GM18507 (cell line): ENCODE results near the gene CKS1B.
A peak's percentile ranks its signal among the peaks of the same experiment; 100 is the strongest.

Experiments used
- DNase-seq: peaks from one replicate; pipeline ENCODE4 v3.0.0; 2011; ENCODE audit warnings: low read depth; ENCODE audit not compliant: insufficient read length; ENCODE audit errors: extremely low spot score
- FAIRE-seq: peaks from 2 replicates; lab custom pipeline; 2011; peaks lifted over from hg19 to GRCh38; lab: Jason Lieb, UNC

CKS1B gene

GRCh38 chr1:154999571-155000410, 25.3 kb downstream of the CKS1B start:
- FAIRE-seq = no peak
- DNase-seq = no peak

DNA sequence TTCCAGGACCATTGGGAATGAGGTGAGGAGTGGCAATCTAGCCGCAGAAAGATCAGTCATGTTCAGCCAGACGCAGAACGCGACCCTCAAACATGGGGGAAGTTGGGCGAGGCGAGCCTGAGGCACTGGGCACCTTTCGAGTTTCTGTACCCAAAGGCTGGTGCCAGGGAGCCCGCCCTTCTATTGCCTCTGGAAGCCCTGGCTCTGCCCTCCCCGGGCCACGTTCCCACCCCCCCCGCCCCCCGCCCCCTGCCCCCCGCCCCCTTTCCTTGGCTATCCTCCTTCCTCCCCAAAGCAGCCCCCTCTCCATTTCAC, 25.9 kb downstream of the CKS1B start:
- no peak for FAIRE-seq
- no peak for DNase-seq

- DNase-seq = no peak
- peak; percentile 83 for FAIRE-seq
These were observed 26.4 kb downstream of the CKS1B start for GRCh38 chr1:155000726-155001424.

DNA sequence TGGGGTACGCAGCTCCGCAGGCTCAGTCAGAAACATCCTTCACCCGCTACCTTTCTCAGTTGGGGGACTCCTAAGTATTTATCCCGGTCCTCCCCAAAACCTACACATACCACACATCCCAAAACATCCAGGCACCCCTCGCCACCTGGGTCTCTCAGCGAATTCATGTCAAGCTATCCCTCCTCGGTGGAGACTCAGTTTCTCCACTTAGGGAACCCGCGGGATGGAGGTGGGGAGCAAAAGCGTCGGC, 26.9 kb downstream of the CKS1B start:
- DNase-seq (no peak), FAIRE-seq (no peak)

DNA sequence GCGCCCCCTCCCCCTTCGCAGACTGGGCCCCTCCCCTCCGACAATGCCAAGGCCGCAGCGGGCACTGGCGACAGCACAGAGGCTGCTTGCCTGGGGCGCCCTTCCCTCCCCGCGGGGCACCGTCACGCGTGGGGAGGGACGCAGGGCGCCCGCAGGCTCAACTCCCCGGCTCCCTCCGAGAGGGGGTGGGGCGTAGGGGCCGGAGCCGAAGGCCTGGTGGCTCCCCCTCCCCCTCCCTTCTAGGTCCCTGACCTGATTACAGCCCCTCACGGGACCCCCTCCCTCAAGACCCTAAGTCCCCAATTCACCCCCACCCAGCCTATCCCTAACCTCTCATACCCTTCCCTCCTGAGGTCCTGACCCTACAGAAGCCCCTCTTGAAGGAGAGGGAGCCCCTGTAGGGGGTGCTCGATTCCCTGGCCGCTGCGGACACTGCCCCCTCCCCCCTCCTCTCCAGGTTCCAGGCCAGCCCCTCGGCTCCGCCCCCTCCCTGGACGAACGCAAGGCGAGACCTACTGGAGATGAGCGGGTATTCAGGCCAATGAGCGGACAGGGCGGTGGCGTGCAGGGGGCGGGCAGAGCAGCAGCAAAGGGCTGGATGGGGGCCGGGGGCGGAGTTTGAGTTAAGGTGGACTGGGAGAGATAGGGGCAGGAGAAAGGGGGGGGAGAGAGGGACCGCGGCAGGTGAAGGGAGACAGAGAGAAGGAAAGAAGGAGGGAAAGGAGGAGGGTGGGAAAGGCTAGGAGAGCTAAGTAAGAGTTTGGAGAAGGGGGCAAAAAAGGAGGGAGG, 27.4 kb downstream of the CKS1B start:
- FAIRE-seq = peak; percentile 98
- DNase-seq = peak; percentile 93

DNA sequence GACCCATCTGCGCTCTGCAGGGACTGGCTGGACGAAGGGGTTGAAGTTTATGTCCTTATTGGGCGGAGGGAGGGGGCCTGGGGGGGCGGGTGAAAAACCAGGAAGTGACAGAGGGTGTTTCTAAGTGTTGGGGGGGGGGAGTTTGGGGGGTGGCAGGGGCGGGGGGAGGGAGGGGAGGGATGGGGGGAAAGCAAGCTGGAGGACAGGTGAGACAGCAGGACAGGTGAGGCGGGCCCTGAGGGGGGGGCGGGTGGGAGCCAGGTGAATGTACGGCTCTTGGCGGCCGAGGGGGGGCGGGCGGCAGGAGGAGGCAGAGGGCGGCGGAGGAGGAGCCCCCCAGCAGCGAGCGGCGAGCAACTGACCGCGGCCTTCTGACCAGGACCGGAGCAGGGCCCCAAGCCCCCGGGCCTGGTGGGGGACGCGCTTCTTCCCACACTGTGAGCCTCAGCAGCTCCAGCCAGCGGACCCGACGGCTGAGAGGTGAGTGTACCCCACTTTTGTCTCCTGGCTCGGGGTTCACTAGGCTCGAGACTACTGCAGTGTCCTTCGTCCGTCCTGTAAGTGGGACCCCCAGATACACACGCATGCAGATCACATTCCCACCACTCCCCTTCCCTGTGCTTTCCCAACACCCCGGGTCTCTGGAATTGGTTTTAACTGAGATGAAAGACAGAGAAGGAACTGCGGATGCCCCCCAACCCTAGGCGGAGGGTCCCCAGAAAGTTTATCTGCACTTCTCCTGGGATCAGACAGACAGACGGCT, 28.2 kb downstream of the CKS1B start, which contains the start of gene ZBTB7B:
ZBTB7B (plus strand) TSS at position 339 of the 763 bp plus-strand sequence. CDS start 11,859 bp downstream, outside the sequence.
- FAIRE-seq = no peak
- no peak for DNase-seq

GRCh38 chr1:155003227-155003765, 28.8 kb downstream of the CKS1B start:
- DNase-seq (no peak), FAIRE-seq (no peak)

DNA sequence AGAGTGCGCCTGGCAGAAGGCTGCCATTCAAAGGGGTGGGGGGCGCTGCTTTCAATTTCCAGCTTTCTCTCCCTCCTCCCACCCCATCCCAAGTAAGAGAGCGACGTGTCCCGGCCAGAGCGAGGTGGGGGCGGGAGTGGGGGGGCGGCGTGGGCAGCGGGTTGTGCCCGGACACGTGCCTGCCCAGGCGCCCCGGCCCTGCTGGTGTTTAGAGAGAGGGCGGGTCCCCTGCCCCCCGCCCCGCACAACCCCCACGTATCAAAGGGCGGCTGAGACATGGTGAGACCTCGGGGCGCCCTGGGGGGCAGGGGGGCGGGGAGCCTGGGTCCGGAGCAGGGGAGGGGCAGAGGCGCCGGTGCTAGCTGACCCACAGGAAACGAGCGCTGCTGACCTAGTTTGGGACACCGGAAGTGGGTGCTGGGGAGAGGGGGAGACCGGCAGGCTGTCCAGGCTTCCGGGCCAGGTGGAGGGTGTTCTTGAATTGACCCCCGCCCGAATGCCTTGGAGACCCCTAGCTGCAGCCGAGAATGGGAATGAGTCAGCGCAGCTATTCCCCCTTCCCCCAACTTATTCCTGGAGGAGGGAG, 29.4 kb downstream of the CKS1B start:
- FAIRE-seq = peak; percentile 63
- DNase-seq = no peak

GRCh38 chr1:155004352-155005075, 30.0 kb downstream of the CKS1B start:
- FAIRE-seq = peak; percentile 21
- no peak for DNase-seq

DNA sequence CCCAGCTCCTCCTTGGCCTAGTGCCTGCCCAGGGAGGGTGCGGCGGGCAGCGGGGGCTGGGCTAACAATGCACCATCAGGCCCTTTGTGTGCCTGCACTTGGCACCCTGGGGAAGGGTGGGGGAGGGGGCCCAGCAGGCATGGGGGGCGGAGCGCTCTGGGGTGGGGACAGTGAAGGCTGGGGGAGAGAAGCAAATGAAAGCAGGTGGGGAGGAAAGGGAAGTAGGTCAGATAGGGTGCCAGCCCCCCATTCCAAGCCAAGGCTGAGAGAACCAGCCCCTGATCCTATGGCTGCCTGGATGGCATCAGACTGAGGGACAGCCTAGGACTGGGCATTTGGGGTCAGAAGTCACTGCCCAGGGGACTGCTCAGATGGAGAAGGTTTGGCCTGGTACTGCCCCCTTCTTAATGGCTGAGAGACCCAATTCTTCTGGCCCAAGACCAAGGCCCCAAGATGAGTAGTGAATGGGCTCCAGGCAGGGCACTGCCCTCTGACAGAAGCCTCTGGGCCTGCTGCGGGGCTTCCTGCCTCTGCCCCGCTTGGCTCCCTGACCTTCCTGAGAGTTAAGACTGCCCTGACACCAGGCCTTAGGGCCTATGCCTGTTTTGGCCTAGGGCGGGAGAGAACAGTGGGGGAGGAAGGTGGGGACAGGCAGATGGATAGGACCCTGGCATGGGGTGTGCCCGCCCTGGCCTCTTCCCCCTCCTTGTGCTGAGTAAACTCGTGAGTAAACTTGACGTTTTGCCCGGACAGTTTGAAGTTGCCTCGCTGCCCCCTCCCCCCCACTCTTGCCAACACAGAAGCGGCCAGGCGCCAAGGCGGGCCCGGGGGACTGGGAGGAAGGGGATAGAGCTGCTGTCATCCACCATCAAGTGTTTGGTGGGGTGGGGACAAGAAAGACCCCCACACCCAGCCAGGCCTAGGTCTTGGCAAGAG, 30.9 kb downstream of the CKS1B start:
- FAIRE-seq = no peak
- DNase-seq = no peak

DNA sequence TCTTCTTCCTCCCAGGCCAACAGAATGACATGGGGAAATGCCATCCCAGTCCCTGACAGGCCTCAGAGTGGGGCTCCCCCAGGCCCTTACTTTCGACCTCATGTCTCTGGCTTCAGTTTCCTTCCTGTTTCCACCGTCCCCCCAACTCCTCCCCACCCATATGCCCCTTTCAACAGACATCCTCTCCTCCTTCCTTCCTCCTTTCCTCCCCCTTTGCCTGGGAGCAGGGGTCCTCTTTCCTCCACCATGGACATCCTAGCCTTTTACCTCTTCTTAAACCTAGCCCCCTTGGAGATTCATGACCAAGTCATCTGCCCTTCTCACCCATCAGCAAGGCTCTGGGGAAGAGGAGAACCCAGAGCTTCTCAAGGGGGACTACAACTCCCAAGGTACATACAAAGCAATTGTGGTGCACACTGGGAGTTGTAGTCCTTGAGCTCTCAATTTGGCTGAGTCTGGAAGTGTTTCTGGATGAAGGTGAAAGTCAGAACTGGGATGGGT, 32.2 kb downstream of the CKS1B start:
- peak; percentile 87 for FAIRE-seq

DNA sequence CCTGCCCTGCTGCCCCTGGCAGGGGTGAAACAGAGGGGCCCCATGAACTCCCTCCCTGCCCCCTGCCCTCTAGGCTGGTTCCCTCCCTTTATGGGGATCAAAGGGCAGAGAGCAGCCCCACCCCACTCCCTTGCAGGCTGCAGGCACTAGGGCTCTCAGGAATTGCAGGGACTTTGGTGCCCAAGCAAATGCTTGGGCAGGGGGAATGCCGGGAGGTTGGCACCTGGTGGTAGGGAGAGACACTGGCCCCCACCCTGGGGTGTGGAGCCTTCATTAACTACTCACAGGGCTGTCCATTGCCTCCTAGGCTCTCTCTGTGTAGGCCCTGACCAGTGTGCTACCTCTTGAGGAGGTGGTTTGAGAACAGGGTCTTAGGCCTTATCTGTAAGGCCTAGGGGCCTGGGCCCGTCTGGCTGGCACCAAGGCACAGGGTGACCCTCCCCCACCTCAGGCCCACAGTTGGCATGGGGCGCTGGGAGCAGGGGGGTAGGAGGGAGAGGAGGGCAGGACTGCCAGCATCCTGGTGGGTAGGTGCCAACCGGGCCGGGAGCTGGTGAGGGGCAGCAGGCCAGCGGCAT, 32.9 kb downstream of the CKS1B start:
- FAIRE-seq = no peak

More for the DNA sequence above, 32.2 kb downstream of the CKS1B start:
- DNase-seq = no peak

GRCh38 chr1:155008015-155008941, 33.8 kb downstream of the CKS1B start:
- FAIRE-seq = no peak
- DNase-seq = no peak

More for the DNA sequence above, 32.9 kb downstream of the CKS1B start:
- DNase-seq = no peak

DNA sequence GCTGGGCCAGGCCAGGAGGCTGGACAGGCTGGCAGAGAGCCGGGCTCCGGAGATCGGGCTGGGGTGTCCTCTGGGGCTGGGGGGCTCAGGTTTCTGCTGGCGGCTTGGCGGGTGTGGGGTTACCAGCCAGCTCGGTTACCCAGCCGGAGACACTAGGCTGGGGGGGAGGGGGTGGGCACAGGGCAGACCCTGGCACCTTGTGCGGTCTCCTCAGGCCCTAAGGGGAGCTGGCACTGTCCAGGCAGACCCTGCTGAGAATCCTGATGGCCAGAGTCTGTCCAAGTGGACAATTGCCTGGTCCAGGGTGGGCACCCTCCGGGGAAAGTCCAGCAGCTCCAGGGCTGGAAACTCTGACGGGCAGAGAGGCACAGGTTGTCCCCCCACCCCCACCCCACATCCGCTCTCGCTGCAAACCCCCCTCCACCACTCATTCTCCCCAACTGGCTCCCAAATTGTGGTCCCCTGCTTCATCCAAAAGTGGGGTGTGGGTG, 34.8 kb downstream of the CKS1B start:
- DNase-seq (no peak), FAIRE-seq (no peak)

DNA sequence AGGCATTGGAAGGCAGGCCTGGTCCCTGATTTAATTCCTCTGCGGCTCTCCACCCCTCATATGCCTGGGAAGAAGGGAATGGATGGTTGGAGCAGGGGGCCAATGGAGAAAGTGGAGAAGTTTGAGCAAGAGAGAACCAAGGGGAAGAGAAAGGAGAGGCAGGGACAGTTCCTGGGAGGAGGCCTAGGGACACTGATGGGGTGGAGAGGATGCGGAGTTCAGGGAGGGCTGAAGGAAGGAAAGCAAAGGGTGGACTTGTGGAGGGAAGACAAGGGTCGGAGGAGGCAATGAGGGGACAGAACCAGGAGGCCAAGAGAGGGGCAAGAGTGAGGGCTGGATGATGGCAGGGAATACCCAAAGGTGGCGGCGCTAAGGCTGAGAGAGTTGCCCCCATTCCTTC, 35.3 kb downstream of the CKS1B start:
- DNase-seq = no peak
- FAIRE-seq = no peak
